ENCODE data around the gene ROGDI. TPM values are rescaled to one million over a fixed set of nuclear protein-coding genes. Genes with fewer than 3 reads are reported as not detected.
A peak's percentile ranks its signal among the peaks of the same experiment; 100 is the strongest.

Gene ROGDI
- total and polyA plus RNA-seq, 2 of the 13 experiments (the other 11 are each of a cell fraction or from before 2014, with no cell fraction given): 19.2 to 42.1 TPM

- TF ChIP-seq IRF1 (CRISPR knock-in tag; IDR thresholded peaks at IDR 0.05; ENCODE audit: low read depth) (no peak), ZFYVE20 (CRISPR knock-in tag; IDR thresholded peaks at IDR 0.05; ENCODE audit: borderline replicate concordance, low read depth) (no peak), HCFC1 (IDR thresholded peaks at IDR 0.05; ENCODE audit: low read depth, low read length) (0 out of 2 replicates have a peak, but pooled peaks have one; percentile 26), AKAP8 (CRISPR knock-in tag; IDR thresholded peaks at IDR 0.05) (no peak), NR2F1 (CRISPR knock-in tag; IDR thresholded peaks at IDR 0.05) (no peak), ZFP36L2 (CRISPR knock-in tag; IDR thresholded peaks at IDR 0.05) (no peak), E2F1 (CRISPR knock-in tag; IDR thresholded peaks at IDR 0.05) (no peak), ZNF121 (CRISPR knock-in tag; IDR thresholded peaks at IDR 0.05) (no peak), NFKBIZ (CRISPR knock-in tag; IDR thresholded peaks at IDR 0.05) (no peak), ZNF605 (CRISPR knock-in tag; IDR thresholded peaks at IDR 0.05) (peak; percentile 25; the same call in 1 of the 2 replicates), ELF1 (CRISPR knock-in tag; IDR thresholded peaks at IDR 0.05) (no peak), RARA (CRISPR knock-in tag; IDR thresholded peaks at IDR 0.05) (peak; percentile 12; the same call in 1 of the 2 replicates), HNRNPLL (IDR thresholded peaks at IDR 0.05; ENCODE audit: low read depth, low read length, poor library complexity, severe bottlenecking) (peak; percentile 54), MTA3 (CRISPR knock-in tag; IDR thresholded peaks at IDR 0.05) (no peak), CENPX (CRISPR knock-in tag; IDR thresholded peaks at IDR 0.05) (no peak), BHLHE40 (IDR thresholded peaks at IDR 0.05; ENCODE audit: low read length) (peak; percentile 90)
- TF ChIP-seq, protein P1, sequence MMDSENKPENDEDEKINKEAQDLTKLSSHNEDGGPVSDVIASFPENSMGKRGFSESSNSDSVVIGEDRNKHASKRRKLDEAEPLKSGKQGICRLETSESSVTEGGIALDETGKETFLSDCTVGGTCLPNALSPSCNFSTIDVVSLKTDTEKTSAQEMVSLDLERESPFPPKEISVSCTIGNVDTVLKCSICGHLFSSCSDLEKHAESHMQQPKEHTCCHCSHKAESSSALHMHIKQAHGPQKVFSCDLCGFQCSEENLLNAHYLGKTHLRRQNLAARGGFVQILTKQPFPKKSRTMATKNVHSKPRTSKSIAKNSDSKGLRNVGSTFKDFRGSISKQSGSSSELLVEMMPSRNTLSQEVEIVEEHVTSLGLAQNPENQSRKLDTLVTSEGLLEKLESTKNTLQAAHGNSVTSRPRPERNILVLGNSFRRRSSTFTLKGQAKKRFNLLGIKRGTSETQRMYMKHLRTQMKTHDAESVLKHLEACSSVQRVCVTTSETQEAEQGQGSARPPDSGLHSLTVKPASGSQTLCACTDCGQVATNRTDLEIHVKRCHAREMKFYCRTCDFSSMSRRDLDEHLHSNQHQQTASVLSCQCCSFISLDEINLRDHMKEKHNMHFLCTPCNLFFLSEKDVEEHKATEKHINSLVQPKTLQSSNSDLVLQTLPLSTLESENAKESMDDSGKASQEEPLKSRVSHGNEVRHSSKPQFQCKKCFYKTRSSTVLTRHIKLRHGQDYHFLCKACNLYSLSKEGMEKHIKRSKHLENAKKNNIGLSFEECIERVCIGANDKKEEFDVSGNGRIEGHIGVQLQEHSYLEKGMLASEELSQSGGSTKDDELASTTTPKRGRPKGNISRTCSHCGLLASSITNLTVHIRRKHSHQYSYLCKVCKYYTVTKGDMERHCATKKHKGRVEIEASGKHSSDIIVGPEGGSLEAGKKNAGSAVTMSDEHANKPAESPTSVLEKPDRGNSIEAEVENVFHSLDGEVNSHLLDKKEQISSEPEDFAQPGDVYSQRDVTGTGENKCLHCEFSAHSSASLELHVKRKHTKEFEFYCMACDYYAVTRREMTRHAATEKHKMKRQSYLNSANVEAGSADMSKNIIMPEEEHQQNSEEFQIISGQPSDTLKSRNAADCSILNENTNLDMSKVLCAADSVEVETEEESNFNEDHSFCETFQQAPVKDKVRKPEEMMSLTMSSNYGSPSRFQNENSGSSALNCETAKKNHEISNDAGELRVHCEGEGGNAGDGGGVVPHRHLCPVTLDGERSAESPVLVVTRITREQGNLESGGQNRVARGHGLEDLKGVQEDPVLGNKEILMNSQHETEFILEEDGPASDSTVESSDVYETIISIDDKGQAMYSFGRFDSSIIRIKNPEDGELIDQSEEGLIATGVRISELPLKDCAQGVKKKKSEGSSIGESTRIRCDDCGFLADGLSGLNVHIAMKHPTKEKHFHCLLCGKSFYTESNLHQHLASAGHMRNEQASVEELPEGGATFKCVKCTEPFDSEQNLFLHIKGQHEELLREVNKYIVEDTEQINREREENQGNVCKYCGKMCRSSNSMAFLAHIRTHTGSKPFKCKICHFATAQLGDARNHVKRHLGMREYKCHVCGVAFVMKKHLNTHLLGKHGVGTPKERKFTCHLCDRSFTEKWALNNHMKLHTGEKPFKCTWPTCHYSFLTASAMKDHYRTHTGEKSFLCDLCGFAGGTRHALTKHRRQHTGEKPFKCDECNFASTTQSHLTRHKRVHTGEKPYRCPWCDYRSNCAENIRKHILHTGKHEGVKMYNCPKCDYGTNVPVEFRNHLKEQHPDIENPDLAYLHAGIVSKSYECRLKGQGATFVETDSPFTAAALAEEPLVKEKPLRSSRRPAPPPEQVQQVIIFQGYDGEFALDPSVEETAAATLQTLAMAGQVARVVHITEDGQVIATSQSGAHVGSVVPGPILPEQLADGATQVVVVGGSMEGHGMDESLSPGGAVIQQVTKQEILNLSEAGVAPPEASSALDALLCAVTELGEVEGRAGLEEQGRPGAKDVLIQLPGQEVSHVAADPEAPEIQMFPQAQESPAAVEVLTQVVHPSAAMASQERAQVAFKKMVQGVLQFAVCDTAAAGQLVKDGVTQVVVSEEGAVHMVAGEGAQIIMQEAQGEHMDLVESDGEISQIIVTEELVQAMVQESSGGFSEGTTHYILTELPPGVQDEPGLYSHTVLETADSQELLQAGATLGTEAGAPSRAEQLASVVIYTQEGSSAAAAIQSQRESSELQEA (CRISPR knock-in tag; IDR thresholded peaks at IDR 0.05; ENCODE audit: not compliant biosample characterization): no peak
- TF ChIP-seq, protein P2, sequence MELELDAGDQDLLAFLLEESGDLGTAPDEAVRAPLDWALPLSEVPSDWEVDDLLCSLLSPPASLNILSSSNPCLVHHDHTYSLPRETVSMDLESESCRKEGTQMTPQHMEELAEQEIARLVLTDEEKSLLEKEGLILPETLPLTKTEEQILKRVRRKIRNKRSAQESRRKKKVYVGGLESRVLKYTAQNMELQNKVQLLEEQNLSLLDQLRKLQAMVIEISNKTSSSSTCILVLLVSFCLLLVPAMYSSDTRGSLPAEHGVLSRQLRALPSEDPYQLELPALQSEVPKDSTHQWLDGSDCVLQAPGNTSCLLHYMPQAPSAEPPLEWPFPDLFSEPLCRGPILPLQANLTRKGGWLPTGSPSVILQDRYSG (CRISPR knock-in tag; IDR thresholded peaks at IDR 0.05): peak; percentile 44; the same call in 1 of the 2 replicates
These were observed 44.7 kb upstream of the ROGDI start, which contains the start of the genes GLYR1 and UBN1 (continued) for GRCh38 chr16:4846901-4847773.
